ENCODE results near the gene KIF18B. TPM values are rescaled to one million over a fixed set of nuclear protein-coding genes. Genes with fewer than 3 reads are reported as not detected.

Gene KIF18B
- total RNA-seq, 1 donor = 0.72 TPM

GRCh38 chr17:44992242-44992939 lies 44.8 kb upstream of the KIF18B start:
- H3K36me3 ChIP-seq (ENCODE audit: insufficient read depth, low read length) = no peaks in the 10 kb centered on the region
- H4K20me1 ChIP-seq (ENCODE audit: insufficient read depth, low read length) = no peaks in the 10 kb centered on the region
- H3K79me2 ChIP-seq (ENCODE audit: insufficient read depth, low read length) = no peaks in the 10 kb centered on the region
- H2AFZ ChIP-seq (ENCODE audit: low read length) = no peak overlapping the region
- H3K9me3 ChIP-seq (ENCODE audit: low read depth, low read length) = no peaks in the 10 kb centered on the region
- peaks cover 11% of the 10 kb centered on the region for H3K27me3 ChIP-seq (ENCODE audit: insufficient read depth, low read length)
- H3K4me1 ChIP-seq (ENCODE audit: insufficient read depth, low read length) = no peaks in the 10 kb centered on the region
- TF ChIP-seq CTCF (IDR thresholded peaks at IDR 0.05; ENCODE audit: extremely low read depth, low read depth, low read length) = no peak
- DNase-seq (ENCODE audit: insufficient read length, low spot score, missing footprints) = peak; percentile 61
- no peak overlapping the region for H3K4me2 ChIP-seq (ENCODE audit: insufficient read depth, low read length)
- H3K27ac ChIP-seq (ENCODE audit: low read depth, low read length) = no peak overlapping the region
- no peak overlapping the region for H3K4me3 ChIP-seq (ENCODE audit: insufficient read depth, low read length)

- Histone ChIP-seq H3K27ac (ENCODE audit: low read depth, low read length) (no peak overlapping the region), H3K4me3 (ENCODE audit: insufficient read depth, low read length) (no peak overlapping the region), H3K9me3 (ENCODE audit: low read depth, low read length) (no peaks in the 10 kb centered on the region), H3K4me2 (ENCODE audit: insufficient read depth, low read length) (no peak overlapping the region), H3K79me2 (ENCODE audit: insufficient read depth, low read length) (no peaks in the 10 kb centered on the region), H3K36me3 (ENCODE audit: insufficient read depth, low read length) (no peaks in the 10 kb centered on the region), H4K20me1 (ENCODE audit: insufficient read depth, low read length) (no peaks in the 10 kb centered on the region), H3K27me3 (ENCODE audit: insufficient read depth, low read length) (peaks cover 11% of the 10 kb centered on the region), H2AFZ (ENCODE audit: low read length) (no peak overlapping the region), H3K4me1 (ENCODE audit: insufficient read depth, low read length) (no peaks in the 10 kb centered on the region)
- TF ChIP-seq CTCF (IDR thresholded peaks at IDR 0.05; ENCODE audit: extremely low read depth, low read depth, low read length) = no peak
- peak; percentile 21 for DNase-seq (ENCODE audit: insufficient read length, low spot score, missing footprints)
These were observed 43.4 kb upstream of the KIF18B start for GRCh38 chr17:44990994-44991393.

GRCh38 chr17:44989552-44990138 lies 42.1 kb upstream of the KIF18B start:
- Histone ChIP-seq H4K20me1 (ENCODE audit: insufficient read depth, low read length) (no peaks in the 10 kb centered on the region), H3K27me3 (ENCODE audit: insufficient read depth, low read length) (peaks cover 8% of the 10 kb centered on the region), H3K4me2 (ENCODE audit: insufficient read depth, low read length) (no peak overlapping the region), H2AFZ (ENCODE audit: low read length) (no peak overlapping the region), H3K9me3 (ENCODE audit: low read depth, low read length) (no peaks in the 10 kb centered on the region), H3K36me3 (ENCODE audit: insufficient read depth, low read length) (no peaks in the 10 kb centered on the region), H3K4me1 (ENCODE audit: insufficient read depth, low read length) (no peaks in the 10 kb centered on the region), H3K4me3 (ENCODE audit: insufficient read depth, low read length) (no peak overlapping the region), H3K79me2 (ENCODE audit: insufficient read depth, low read length) (no peaks in the 10 kb centered on the region), H3K27ac (ENCODE audit: low read depth, low read length) (no peak overlapping the region)
- no peak for TF ChIP-seq CTCF (IDR thresholded peaks at IDR 0.05; ENCODE audit: extremely low read depth, low read depth, low read length)
- peak; percentile 58 for DNase-seq (ENCODE audit: insufficient read length, low spot score, missing footprints)

All from osteoblast (primary cell).